ENCODE data around the gene WWC2.
"Not testable (repeated sequence)": the region's sequence is repeated elsewhere in the genome, so short reads cannot be mapped to it uniquely, and the experiment has no call there.

The WWC2 gene

DNA sequence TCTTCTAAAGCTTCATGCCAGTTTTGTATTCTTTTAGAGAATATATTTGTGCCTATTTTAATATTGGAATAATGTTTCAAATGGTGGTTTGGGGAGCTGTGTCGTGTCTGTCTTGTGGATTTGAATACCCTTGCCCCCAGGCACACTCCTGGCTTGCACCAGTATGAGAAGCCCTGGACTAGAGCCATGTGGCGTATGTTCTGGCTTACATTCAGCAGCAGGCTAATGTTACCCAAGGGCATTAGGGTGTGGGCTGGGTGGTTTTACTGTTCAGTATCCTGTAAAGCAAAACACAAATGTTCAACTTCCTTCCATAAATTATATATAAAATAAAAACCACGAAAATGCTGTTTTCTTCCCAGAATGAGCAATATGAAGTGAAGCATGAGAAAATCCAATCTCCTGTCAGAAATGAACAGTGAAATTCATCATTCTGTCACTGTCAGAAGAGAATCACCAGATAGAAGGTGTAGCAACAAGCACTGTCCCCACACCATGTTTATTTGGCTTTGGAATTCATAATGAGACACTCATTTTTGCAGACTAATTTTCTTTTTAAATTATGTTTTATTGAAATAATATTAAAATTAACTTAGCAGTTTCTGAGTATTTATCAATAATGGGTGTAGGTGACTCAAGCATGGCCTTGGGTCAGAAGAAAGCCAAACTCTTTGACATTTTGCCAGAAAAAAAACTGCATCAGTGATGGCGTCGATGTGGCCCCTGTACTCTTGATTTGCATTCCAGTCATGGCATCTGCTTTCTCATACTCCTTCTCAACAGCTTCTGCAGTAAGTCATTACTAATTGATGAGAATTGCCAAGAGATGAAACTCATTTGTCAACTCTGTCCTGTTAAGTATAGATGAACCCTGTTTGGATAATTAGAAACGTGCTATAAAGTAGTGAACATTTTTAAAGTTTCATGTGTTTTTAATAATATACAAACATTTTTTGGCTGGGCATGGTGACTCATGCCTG, 43.8 kb downstream of the WWC2 start:
- no peak for DNase-seq (ENCODE audit: low spot score)

DNA sequence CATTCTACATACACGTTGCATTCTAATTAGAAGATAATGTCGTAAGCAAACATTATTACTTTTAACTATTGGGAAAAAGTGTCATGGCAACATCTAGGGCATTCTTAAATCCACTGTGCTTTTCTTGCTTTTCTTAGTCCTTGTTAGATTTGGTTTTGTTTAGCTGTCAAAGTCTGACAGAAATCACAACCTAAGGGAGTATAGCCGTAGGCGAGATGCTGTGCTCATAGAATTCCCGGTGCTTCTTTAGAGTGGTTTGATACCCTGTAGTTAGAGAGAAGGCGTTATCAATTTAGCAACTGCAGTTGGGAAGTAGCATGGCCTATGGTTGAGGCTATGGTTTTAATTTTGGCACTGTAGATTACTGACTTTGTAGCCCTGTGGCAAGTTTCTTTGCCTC, 45.7 kb downstream of the WWC2 start:
- DNase-seq (ENCODE audit: low spot score): no peak

DNA sequence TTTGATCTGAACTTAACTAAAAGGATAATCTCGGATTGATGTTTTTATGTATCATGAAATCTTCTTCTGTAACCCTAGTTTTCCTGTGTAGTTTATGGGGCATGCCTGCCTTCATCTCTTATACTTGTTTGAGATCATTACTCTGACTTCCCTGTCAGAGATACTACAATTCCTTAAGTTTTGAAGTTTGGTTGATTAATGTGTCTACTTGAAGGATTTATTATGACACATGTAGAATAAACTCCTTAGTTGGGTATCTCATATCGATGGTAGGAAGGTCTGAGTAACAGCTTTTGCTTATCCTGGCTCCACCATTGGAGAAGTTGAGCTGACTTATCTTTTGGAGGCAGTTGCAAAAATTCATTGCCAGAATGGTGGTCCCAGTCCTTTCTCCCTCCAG, 46.7 kb downstream of the WWC2 start:
- DNase-seq (ENCODE audit: low spot score): no peak

DNA sequence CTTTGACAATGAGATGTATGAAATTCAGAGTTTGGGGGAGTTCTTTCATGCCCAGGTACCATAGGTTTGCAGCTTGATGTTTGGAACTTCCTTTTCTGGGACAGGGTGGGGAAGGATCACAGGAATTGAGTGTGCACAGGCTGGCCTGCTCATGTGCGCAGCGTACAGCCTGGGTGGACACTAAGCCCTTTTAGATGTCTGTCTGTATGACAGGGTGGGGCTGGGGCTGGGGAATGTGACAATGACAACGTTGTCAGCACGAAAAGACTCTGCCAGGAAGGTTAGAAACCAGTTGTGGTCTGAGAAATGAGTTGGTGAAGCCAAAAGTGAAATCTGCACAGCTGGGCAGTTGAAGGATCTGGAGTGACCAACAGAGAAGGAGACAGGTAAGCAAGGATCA, 47.4 kb downstream of the WWC2 start:
- no peak for DNase-seq (ENCODE audit: low spot score)

GRCh38 chr4:183147196-183147595, 48.1 kb downstream of the WWC2 start:
- DNase-seq (ENCODE audit: low spot score): no peak

DNA sequence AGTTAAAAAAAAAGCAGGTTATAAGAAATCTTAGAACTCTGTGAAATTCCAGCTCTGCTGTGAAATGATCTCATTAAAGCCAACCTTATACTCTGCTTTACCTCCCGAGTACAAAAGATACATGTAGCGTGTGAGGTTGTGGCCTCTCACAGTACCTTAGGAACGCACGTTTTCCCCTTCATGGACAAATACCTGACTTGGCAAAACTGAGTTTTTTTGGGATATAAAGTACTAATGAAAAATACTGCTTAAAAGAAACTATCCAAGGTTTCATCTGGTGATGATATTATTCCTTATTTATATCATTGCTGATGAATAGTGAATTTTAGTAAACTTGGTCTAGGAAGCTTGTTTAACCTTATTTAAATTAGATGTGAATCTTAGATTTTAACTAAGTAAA, 48.9 kb downstream of the WWC2 start:
- no peak for DNase-seq (ENCODE audit: low spot score)

DNA sequence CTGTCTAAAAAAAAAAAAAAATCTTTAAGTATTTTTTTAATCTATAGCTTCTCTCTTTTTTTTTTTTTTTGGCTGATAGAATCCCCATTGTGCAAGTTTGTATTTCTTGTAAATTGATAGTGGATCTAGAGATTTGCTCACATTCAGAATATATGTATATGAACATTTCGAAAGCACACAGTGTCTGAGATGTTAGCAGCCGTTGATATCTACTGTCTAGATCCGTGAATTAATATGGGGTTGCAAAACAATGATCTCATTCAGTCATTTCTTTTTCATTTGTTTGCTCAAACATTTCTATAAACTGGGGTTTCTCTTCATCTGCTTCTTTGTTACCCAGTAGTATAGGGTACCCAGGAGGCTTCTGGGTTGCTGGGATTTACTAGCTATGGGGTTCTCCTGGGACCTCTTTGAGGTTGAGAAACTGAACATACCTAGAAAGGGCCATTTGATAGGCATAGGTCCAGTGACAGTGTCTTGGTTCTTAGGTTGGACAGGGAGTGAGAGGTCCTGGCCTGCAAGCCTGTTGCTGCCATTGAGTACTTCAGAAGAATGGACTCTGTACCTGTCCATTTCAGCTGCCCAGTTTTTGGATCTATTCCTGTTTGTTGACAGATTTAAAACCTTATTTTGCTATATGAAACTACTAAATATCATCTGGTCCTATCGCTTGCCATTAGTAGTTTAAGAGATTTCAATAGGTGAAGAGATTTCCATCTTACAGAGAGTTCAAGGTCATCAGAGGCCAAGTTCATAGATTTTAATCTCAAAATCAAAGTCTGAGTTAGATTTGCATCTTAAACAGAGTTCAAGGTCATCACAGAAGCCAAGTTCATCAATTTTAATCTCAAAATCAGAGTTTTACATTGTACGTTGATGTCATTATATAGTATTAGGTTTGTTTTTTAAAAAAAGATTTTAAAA, 50.8 kb downstream of the WWC2 start:
- no peak for DNase-seq (ENCODE audit: low spot score)

- DNase-seq (ENCODE audit: low spot score): not testable (repeated sequence)
These were observed 51.6 kb downstream of the WWC2 start for GRCh38 chr4:183150664-183151063.

DNA sequence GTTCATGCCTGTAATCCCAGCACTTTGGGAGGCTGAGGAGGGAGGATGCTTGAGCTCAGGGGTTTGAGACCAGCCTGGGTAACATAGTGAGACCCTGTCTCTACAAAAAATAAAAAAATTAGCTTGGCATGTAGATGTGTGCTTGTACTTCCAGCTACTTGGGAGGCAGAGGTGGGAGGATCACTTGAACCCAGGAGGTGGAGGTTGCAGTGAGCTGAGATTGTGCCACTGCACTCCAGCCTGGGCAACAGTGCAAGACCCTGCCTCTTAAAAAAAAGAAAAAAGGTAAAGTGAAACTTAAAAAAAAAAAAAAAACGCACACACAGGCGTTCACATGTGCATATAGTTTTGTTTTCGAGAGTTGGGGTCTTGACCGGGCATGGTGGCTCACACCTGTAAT, 53.2 kb downstream of the WWC2 start:
- DNase-seq (ENCODE audit: low spot score): not testable (repeated sequence)

DNA sequence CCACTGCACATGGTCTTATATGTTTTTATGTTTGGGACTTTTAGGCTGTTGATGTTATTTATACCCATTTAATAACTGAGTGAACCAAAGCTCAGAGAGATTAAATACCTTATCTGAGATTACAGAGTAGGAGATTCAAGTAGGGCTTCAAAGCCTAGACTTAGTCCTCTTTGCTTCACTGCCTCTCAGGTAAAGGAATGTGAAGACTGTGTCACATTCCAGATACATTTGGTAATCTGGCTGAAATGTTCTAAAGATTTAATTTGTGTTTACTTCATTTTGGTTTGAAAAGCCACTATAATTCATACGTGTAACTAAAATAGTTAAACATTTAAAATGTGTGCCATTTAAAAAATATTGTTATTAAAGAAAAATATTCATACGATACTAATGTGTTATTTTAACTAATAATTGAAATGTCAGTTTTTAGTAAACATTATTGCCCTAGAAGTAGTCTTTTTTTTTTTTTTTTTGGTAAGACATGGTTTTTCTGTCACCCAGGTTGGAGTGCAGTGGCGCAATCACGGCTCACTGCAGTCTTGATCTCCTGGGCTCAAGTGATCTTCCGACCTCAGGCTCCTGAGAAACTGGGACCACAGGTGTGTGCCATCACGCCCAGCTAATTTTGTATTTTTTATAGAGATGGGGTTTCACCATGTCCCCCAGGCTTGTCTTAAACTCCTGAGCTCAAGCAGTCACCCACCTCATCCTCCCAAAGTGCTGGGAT, 54.3 kb downstream of the WWC2 start:
- no peak for DNase-seq (ENCODE audit: low spot score)

DNA sequence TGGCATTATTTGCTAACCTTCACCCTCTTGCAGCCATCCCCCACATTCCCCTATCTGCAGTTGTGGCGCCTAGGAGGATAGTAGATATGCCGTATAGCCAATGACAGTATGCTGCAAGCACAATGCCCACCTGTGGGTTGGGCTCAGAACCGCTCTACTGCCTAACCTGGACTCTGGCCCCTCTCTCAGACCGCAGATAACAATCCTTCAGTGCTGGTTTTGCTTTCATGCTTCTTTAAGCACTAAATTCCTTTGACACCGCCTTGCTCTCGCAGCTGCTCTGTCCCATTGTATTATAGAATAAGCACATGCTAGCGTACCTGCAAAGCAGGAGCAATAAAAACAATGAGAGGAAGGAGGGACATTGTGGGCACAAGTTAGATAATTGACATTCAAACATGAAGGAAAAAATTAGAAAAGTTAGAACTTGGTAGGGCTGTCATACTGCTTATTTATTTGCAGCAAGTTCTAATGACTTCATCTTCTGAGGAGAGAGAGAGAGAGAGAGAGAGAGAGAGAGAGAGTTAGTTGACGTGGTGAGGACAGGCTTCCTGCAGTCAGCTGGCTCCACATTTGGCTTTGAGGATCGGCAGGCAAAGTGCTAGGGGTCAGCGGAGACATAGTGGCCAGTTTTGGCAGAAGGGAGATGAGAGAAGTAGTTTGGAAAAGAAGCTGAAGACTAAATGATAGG, 55.8 kb downstream of the WWC2 start:
- no peak for DNase-seq (ENCODE audit: low spot score)

GRCh38 chr4:183155450-183156184, 56.6 kb downstream of the WWC2 start:
- no peak for DNase-seq (ENCODE audit: low spot score)

DNA sequence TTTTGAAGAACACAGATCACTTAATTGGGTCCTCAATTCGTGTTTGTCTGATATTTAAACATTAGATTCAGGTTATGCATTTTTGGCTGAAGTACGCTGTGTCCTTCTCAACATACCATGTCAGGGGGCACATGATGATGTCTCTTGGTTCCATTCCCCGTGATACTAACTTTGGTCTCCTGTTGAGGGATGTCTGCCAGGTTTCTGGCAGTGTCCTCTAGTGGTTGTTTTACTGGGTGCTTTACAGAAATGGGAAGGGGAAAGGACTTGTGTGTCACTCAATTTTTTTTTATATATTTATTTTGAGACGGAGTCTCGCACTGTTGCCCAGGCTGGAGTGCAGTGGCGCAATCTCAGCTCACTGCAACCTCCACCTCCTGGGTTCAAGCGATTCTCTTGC, 58.2 kb downstream of the WWC2 start:
- DNase-seq (ENCODE audit: low spot score): no peak

- no peak for DNase-seq (ENCODE audit: low spot score)
These were observed 59.0 kb downstream of the WWC2 start for GRCh38 chr4:183158062-183158461.

- no peak for DNase-seq (ENCODE audit: low spot score)
These were observed 62.6 kb downstream of the WWC2 start for GRCh38 chr4:183161630-183162029.

- DNase-seq (ENCODE audit: low spot score): no peak
These were observed 64.1 kb downstream of the WWC2 start for GRCh38 chr4:183163135-183163534.

- peak; percentile 21 for DNase-seq (ENCODE audit: low spot score)
These were observed 65.9 kb downstream of the WWC2 start for GRCh38 chr4:183164963-183165362.

DNA sequence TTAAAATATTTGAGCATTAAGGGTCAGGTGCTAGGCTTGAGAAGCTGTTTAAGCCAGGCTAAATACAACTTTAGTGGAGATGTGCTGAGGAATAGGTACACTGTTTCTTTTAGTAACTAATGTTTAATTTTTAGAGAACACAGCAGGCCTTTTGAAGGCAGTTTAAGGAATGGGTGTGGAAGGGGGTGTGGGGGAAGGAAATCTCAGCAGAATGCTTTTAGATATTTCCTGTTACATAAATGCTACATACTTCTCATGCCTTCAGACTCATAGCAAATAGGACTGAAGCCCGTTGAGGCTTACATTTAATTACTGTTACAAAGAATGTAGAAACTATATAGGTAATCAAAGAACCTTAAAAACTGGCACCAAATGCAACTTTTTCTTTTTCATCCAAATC, 66.3 kb downstream of the WWC2 start:
- peak; percentile 38 for DNase-seq (ENCODE audit: low spot score)

DNA sequence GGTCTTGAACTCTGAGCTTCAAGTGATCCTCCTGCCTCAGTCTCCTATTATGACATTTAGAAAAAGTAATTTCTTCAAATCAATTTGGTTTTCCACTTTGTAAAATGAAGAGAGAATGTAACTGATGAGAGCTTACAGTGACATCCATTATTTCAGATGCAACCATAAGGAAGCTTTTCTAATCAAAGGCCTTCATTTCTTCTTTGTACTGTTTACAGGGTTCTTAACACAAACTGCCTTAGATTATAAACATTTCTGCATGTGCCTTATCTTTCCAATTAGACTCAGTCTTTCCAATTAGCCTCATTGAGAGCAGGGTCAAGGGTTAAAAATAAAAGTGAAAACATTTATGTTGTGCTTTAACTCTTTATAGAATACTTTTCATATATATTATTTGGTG, 71.8 kb downstream of the WWC2 start:
- no peak for DNase-seq (ENCODE audit: low spot score)

GRCh38 chr4:183171484-183172267, 72.6 kb downstream of the WWC2 start:
- no peak for DNase-seq (ENCODE audit: low spot score)

Measured in hepatic stellate cell (primary cell).